AG09309 (cell line): ENCODE data around the gene CD2AP.

Source experiments
- DNase-seq: peaks from one replicate; pipeline ENCODE4 v3.0.0-alpha.2; 2010; ENCODE audit warnings: low read depth
- H3K4me3 ChIP-seq: 2 replicates; pipeline ENCODE4 v1.5.1; 2011; ENCODE audit warnings: mild to moderate bottlenecking, low read depth, low read length, moderate library complexity; ENCODE audit not compliant: control insufficient read depth
- TF ChIP-seq, protein P1 (sequence below): IDR thresholded peaks from 2 replicates; pipeline ENCODE4 v1.5.1; 2011; ENCODE audit warnings: mild to moderate bottlenecking, low read depth, low read length, inconsistent platforms; ENCODE audit not compliant: insufficient read depth, control insufficient read depth; ENCODE audit errors: missing control alignments

Gene CD2AP

DNA sequence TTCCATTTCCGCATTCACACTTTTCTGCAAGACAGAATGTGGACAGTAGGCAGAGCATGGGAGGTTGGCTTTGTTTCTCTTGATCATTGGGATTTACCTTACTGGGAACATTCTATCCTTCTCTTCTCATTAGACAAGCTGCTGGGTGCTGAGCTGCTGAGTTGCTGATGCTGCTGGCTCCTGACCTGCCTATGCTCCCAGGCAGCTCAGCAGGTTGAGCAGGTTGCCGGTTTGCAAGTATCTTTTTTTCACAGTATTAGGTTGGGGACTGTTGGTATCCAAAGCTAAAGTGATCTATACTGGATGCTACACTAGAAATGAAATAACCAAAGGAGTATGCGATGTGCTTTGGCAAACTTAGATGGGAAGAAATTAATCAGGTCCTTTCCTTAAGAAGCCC lies 197.1 kb downstream of the CD2AP start:
- H3K4me3 ChIP-seq: no peak overlapping the region
- DNase-seq: no peak
- TF ChIP-seq, protein P1, sequence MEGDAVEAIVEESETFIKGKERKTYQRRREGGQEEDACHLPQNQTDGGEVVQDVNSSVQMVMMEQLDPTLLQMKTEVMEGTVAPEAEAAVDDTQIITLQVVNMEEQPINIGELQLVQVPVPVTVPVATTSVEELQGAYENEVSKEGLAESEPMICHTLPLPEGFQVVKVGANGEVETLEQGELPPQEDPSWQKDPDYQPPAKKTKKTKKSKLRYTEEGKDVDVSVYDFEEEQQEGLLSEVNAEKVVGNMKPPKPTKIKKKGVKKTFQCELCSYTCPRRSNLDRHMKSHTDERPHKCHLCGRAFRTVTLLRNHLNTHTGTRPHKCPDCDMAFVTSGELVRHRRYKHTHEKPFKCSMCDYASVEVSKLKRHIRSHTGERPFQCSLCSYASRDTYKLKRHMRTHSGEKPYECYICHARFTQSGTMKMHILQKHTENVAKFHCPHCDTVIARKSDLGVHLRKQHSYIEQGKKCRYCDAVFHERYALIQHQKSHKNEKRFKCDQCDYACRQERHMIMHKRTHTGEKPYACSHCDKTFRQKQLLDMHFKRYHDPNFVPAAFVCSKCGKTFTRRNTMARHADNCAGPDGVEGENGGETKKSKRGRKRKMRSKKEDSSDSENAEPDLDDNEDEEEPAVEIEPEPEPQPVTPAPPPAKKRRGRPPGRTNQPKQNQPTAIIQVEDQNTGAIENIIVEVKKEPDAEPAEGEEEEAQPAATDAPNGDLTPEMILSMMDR: no peak
